ENCODE data around the gene RNGTT.

RNGTT gene

DNA sequence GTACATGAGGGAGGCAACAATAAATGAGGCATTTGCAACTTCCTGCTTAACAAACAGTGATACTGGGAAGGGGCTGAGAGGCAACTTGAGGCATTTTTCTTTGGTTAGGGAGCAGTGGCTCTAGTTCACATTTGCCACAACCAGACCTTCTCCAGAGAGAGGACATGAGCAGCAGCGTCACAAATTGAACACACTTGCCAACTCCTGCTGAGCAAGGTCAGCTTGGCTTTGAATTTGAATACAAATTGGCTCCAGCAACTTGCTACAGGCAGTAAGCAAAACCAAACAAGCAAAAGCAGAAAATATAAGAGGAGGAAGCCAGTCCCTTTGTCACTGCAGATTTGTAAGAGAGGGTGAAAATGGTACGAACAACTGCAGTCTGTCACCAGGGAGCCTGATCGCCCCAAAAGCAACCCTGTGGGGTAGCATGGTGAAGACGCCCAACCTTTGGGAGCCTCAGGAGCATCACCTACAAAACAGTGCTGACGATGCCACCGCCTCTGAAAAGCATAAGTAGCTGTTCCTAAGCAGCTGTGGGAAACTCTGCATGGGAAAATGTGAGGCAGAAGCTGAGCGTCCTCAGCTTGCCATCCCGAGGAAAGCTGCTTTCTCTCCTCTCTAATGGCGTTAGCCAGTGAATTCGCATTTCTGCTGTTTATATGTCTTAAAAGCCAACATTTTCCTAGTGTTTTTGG, 378.7 kb downstream of the RNGTT start:
- DNase-seq: no peak

DNA sequence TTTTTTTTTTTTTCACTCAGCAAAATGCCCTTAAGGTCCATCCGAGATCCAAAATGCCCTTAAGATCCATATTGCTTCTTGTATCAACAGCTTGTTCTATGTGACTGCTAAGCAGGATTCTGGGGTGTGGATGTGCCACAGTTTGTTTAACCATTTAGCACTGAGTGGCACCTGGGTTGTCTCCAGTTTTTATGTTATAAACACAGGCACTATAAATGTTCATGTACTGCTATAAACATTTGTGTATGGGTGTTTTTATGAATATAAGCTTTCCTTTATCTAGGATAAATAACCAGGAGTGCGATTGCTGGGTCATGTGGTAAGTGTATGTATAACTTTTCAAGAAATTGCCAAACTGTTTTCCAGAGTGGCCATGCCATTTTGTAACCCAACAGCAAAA, 386.0 kb downstream of the RNGTT start:
- DNase-seq: no peak

GRCh38 chr6:88575536-88575935, 387.9 kb downstream of the RNGTT start:
- no peak for DNase-seq

DNA sequence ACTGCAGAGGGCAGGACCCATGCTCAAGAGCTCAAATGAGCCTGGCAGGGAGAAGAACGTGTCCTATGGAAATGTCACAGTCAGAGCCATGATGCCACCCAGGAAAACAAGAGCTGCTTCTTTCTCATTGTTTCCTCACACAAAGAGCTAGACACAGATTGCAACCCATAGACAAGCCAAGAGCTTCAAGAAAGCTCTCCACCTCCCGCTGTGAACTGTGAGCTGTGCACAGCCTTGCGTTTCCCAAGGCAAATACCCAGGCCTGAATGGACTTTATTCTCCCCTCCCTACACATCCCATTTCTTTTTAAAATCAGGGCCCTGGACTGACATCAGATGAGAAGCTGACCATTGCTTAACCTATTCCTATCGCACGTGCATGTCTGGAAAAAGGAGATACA, 388.8 kb downstream of the RNGTT start:
- no peak for DNase-seq

- DNase-seq: no peak
Observed at GRCh38 chr6:88574031-88574430, 389.4 kb downstream of the RNGTT start.

DNA sequence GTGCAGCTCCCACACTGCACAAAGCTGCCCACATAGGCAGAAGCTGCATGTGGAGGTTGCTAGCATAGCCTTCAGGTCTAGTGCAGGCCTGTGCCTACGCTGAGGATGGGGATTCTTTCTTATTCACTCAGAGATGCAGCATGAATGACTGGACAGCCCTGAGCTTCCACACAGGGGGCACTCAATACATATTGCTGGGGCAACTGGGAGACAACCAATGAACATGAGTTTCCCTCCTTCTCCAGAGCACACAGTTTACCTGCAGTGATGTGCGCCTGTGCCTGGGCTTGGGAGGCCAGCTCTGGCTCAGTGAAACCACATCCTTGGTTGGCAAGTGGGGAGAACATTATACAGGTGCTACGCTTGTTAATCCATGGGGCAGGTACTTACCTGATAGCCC, 389.9 kb downstream of the RNGTT start:
- no peak for DNase-seq

GRCh38 chr6:88572449-88573139, 390.8 kb downstream of the RNGTT start:
- no peak for DNase-seq

DNA sequence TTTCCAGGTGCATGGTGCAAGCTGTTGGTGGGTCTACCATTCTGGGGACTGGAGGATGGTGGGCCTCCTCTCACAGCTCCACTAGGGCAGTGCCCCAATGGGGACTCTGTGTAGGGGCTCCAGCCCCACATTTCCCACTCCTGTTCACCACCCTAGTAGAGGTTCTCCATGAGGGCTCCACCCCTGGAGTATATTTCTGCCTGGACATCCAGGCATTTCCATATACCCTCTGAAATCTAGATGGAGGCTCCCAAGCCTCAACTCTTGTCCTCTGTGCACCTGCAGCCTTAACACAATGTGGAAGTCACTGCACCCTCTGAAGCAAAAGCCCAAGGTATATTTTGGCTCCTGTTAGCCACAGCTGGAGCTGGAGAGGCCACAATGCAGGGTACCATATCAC, 393.5 kb downstream of the RNGTT start:
- no peak for DNase-seq

DNA sequence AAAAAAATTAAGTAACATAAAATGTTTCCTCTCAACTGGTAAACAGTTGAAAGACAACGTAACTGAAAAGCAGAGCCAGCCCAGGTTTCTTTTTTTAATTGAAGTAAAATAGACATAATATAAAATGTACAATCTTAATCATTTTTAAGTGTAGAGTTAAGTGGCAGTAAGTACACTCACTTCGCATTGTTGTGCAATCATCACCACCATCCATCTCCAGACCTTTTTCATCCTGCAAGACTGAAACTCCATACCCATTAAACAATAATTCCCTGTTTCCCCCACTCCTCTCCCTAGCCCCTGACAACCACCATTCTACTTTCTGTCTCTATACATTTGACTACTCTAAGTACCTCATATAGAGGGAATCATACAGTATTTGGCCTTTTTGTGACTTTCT, 395.7 kb downstream of the RNGTT start:
- no peak for DNase-seq

- DNase-seq: no peak
Observed at GRCh38 chr6:88566746-88567534, 396.5 kb downstream of the RNGTT start.

DNA sequence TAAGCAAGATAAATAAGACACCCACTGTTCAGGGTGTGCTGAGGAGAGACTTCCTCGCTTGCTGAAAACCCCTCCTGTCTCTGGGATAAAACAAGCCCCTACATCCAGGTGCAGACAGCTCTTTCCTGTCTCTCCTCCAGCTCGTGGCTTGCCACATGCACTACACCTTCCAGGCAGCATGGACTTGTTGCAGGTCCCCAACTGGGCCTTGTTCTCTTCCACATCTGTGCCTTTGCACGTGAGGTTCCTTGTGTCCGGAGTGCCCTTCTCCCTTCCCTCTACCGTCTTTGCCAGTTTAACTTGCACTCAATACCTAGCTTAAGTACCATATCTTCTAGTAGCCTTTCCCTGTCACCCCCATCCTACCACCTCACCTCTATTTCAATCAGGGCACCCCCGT, 397.6 kb downstream of the RNGTT start:
- no peak for DNase-seq

GRCh38 chr6:88565409-88565811, 398.0 kb downstream of the RNGTT start:
- DNase-seq: no peak

DNA sequence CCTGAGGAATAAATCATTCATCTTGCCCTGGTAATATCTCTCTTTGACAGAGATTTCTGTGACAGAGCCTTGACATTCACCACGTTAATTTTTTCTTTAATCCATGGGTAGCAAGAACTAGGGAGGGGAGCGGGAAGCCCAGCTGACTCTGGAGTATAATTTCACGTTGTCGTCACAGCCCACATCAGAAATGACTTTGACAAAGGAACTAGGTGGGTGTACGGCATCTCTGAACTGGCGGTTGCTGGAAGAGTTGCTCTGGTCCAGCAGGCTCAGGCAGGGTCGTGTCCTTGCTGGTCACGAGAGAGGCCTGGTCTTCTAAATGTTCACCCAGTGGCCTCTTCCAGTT, 400.2 kb downstream of the RNGTT start:
- no peak for DNase-seq

- DNase-seq: no peak
Observed at GRCh38 chr6:88562353-88563276, 400.8 kb downstream of the RNGTT start.

- no peak for DNase-seq
Observed at GRCh38 chr6:88561954-88562315, 401.5 kb downstream of the RNGTT start.

GRCh38 chr6:88561034-88561953, 402.1 kb downstream of the RNGTT start:
- no peak for DNase-seq

Data from NCI-H1436 treated with DMSO at 0.1 percent for 48 hours (cell line).